Measurements from ENCODE around the gene MIA2. TPM values are rescaled to one million over a fixed set of nuclear protein-coding genes. Genes with fewer than 3 reads are reported as not detected.

MIA2 gene
- total RNA-seq, 1 donor from 2014 or later = 25.3 TPM

DNA sequence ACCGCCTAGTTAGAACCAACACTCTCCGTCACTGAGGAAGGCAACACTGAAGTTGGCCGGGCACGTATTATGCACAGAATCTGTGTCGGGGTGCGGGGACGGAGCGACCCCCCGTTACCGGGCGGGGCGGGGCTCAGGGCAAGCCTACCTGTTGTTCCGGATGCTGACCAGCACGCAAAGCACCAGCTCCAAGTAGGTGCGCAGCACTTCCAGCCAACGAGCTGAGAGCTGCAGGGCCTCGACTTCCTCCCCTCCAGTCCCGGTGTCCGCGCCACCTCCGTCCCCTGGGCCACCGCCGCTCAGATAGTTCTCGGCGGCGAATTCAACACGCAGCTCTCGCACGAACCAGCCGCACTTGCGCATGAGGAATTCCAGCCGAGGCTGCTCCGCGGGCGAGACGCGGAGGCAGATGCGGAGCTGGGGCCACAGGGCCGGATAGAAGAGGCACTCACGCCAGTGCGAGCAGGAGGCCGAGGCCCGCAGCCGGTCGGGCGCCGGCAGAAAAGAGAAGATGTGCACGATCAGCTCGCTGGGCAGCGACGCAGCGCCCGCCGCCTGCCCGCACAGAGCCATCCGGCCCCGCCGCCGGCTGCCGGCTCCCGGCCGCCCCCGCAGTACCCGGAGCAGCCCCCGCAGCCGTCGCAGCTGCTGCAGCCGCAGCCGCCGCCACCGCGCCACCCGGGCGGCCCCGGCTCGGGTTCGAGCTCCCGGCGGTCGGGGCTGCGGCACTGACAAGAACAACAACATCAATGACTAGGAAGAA lies 197.9 kb downstream of the MIA2 start:
- DNase-seq (ENCODE audit: extremely low spot score in 2 of 2) = no peak
- H3K27me3 ChIP-seq = no peaks in the 10 kb centered on the region
- H3K27ac ChIP-seq = peak overlapping the region; percentile 98
- H3K9me3 ChIP-seq = no peaks in the 10 kb centered on the region
- peaks cover 58% of the 10 kb centered on the region for H3K4me1 ChIP-seq
- intact Hi-C loops (cut with DNase I) = loop anchor here (5.0 kb wide), 1 partner anchor 259 kb away; the partner anchor contains the start of gene TRAPPC6B
- H3K4me3 ChIP-seq = peak overlapping the region; percentile 98 to 99
- TF ChIP-seq CTCF (IDR thresholded peaks at IDR 0.05) = no peak
- no peak for TF ChIP-seq POLR2AphosphoS5 (IDR thresholded peaks at IDR 0.05; ENCODE audit: insufficient read depth in 1 of 2, low read depth in 1 of 2)
- peak in 1 of 2 donors; percentile 74 for TF ChIP-seq POLR2A (IDR thresholded peaks at IDR 0.05)
- H3K36me3 ChIP-seq = no peaks in the 10 kb centered on the region

DNA sequence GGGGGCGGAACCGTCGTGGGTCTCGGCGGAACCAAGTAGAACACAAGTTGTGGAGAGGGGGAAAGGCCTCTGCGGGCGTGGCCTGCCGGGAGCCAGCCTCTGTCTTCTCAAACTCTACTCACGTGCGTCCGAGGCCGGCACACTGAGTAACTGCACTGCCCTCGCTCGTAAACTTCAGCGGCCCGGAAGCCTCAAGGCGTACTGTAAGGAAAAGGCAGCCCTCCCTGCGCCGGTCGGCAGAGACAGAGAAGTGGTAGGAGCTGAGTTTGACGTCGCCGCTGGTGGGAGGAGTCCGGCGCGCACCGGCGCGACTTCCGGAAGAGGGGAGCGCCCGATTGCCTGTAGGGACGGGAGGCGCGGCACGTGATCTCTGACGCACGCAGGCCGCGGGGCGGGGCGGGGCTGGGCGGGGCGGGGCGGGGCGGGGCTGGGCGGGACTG lies 198.5 kb downstream of the MIA2 start, which contains the start of gene FBXO33:
FBXO33 (minus strand) TSS at position 255 of the 440 bp plus-strand sequence. CDS start 271 bp downstream, outside the sequence.
- Histone ChIP-seq H3K36me3 (no peaks in the 10 kb centered on the region), H3K4me1 (peaks cover 52% of the 10 kb centered on the region), H3K27ac (peak within 1 kb of the TSS; percentile 98), H3K27me3 (no peaks in the 10 kb centered on the region), H3K9me3 (no peaks in the 10 kb centered on the region), H3K4me3 (peak within 1 kb of the TSS; percentile 98 to 99)
- TF ChIP-seq POLR2A (IDR thresholded peaks at IDR 0.05) (no peak), POLR2AphosphoS5 (IDR thresholded peaks at IDR 0.05; ENCODE audit: insufficient read depth in 1 of 2, low read depth in 1 of 2) (peak; percentile 59 to 80)
- DNase-seq (ENCODE audit: extremely low spot score in 2 of 2) = peak in 1 of 2 donors; percentile 99
- intact Hi-C loops (cut with DNase I) = loop anchor here (5.0 kb wide), 1 partner anchor 260 kb away; the partner anchor contains the start of gene TRAPPC6B

- H3K36me3 ChIP-seq = no peaks in the 10 kb centered on the region
- peaks cover 45% of the 10 kb centered on the region for H3K4me1 ChIP-seq
- no peaks in the 10 kb centered on the region for H3K27me3 ChIP-seq
- peak overlapping the region; percentile 98 to 99 for H3K4me3 ChIP-seq
- H3K9me3 ChIP-seq = no peaks in the 10 kb centered on the region
- intact Hi-C loops (cut with DNase I) = loop anchor here (5.0 kb wide), 1 partner anchor 261 kb away; the partner anchor contains the start of gene TRAPPC6B
- no peak for TF ChIP-seq CTCF (IDR thresholded peaks at IDR 0.05)
- TF ChIP-seq POLR2A (IDR thresholded peaks at IDR 0.05) = peak in 1 of 2 donors; percentile 16
- TF ChIP-seq POLR2AphosphoS5 (IDR thresholded peaks at IDR 0.05; ENCODE audit: insufficient read depth in 1 of 2, low read depth in 1 of 2) = peak; percentile 54 to 81
- H3K27ac ChIP-seq = peak overlapping the region; percentile 98
- peak in 1 of 2 donors; percentile 95 for DNase-seq (ENCODE audit: extremely low spot score in 2 of 2)
These were observed 199.1 kb downstream of the MIA2 start for GRCh38 chr14:39432619-39433451.

- intact Hi-C loops (cut with DNase I) = loop anchor here (5.0 kb wide), 1 partner anchor 261 kb away; the partner anchor contains the start of gene TRAPPC6B
- peaks cover 39% of the 10 kb centered on the region for H3K4me1 ChIP-seq
- no peak for DNase-seq (ENCODE audit: extremely low spot score in 2 of 2)
- H3K9me3 ChIP-seq = no peaks in the 10 kb centered on the region
- H3K27ac ChIP-seq = peak overlapping the region; percentile 98
- TF ChIP-seq POLR2AphosphoS5 (IDR thresholded peaks at IDR 0.05; ENCODE audit: insufficient read depth in 1 of 2, low read depth in 1 of 2) (no peak), POLR2A (IDR thresholded peaks at IDR 0.05) (no peak), CTCF (IDR thresholded peaks at IDR 0.05) (no peak)
- no peaks in the 10 kb centered on the region for H3K36me3 ChIP-seq
- H3K27me3 ChIP-seq = no peaks in the 10 kb centered on the region
- peak overlapping the region; percentile 98 to 99 for H3K4me3 ChIP-seq
These were observed 199.7 kb downstream of the MIA2 start for GRCh38 chr14:39433452-39433813.

DNA sequence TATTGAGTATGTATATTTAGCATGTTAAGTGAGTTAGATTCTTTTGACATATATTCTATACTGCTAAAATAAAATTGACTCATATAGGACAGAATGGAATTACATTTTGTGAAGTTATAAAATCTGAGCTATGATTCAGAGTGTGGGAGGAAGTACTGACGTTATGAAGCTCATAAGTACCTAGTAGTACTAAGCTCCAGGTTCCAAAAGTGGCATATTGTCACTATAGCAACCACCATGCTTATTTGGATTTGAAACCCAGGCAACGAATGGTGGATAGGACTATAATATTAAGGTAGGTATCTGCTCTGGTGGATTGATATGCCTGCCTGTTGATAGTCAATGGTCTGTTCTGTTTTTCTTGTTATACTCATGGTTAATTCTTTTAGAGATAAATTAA lies 200.7 kb downstream of the MIA2 start:
- no peaks in the 10 kb centered on the region for H3K9me3 ChIP-seq
- H3K4me1 ChIP-seq = peaks cover 30% of the 10 kb centered on the region
- no peaks in the 10 kb centered on the region for H3K27me3 ChIP-seq
- no peak for TF ChIP-seq CTCF (IDR thresholded peaks at IDR 0.05)
- no peak overlapping the region for H3K4me3 ChIP-seq
- no peak for DNase-seq (ENCODE audit: extremely low spot score in 2 of 2)
- no peak overlapping the region for H3K27ac ChIP-seq
- no peaks in the 10 kb centered on the region for H3K36me3 ChIP-seq
- intact Hi-C loops (cut with DNase I) = loop anchor here (5.0 kb wide), 1 partner anchor 262 kb away; the partner anchor contains the start of gene TRAPPC6B

All from vagina (tissue), 2 donors.